H1 (cell line): ENCODE data around the gene FOXM1. TPM values are rescaled to one million over a fixed set of nuclear protein-coding genes. Genes with fewer than 3 reads are reported as not detected.

ENCODE experiments used
- CEBPB ChIP-seq: IDR thresholded peaks from 2 replicates; pipeline ENCODE4 v1.6.1; 2012; ENCODE audit warnings: low read depth, low read length
- CHD7 ChIP-seq: fragments of 300-600 bp; sonication (generic); IDR thresholded peaks from 2 replicates; pipeline ENCODE4 v1.7.1; 2012; ENCODE audit warnings: low read length, moderate library complexity, mild to moderate bottlenecking, inconsistent platforms; ENCODE audit not compliant: insufficient replicate concordance
- HDAC2 ChIP-seq, 2 experiments: fragments of 300-600 bp in 1 of 2; sonication (generic) in 1 of 2; IDR thresholded peaks; 2 replicates each; pipeline ENCODE4 v1.6.1; 2011 to 2012; ENCODE audit warnings: low read depth in 2 of 2, low read length in 2 of 2, mild to moderate bottlenecking in 2 of 2, moderate library complexity in 2 of 2, borderline replicate concordance in 1 of 2, inconsistent platforms in 1 of 2
- MAX ChIP-seq: IDR thresholded peaks from 2 replicates; pipeline ENCODE4 v1.6.1; 2012; ENCODE audit warnings: inconsistent platforms
- POLR2A ChIP-seq, 2 experiments: IDR thresholded peaks; 1 replicate in 1 of 2; 2 replicates in 1 of 2; pipeline ENCODE4 v1.6.1; 2011; ENCODE audit warnings: low read depth in 2 of 2, low read length in 2 of 2, mild to moderate bottlenecking in 2 of 2; ENCODE audit errors: control extremely low read depth in 1 of 2
- RXRA ChIP-seq: IDR thresholded peaks from 2 replicates; pipeline ENCODE4 v1.6.1; 2011; ENCODE audit warnings: low read depth, mild to moderate bottlenecking, low read length, moderate library complexity; ENCODE audit not compliant: insufficient read depth
- SP1 ChIP-seq: IDR thresholded peaks from 2 replicates; pipeline ENCODE4 v1.6.1; 2011; ENCODE audit warnings: low read depth, low read length
- polyA plus RNA-seq, 7 experiments: library from polyadenylated mRNA; depleted of rRNA in 3 of 7; stranded (reverse) in 5 of 7; unstranded in 2 of 7; fragments of >200 nt in 5 of 7; fragments of 200-250 nt in 2 of 7; gene quantifications; 1 replicate in 5 of 7; 2 replicates in 1 of 7; 4 replicates in 1 of 7; pipeline versions ENCODE4 v1.2.1 to v1.2.3, GENCODE V29; 2011 to 2013; ENCODE audit warnings: missing spikeins in 2 of 7, mixed read lengths in 2 of 7
- total RNA-seq: library from RNA; stranded (reverse); fragmentation: NEBNext Ultra II Directional; extraction: Animal tissue kit (Norgen Biotek cat#: 25700); gene quantifications from 2 replicates; pipeline ENCODE4 v1.2.1, GENCODE V29; 2021

Gene FOXM1
- total and polyA plus RNA-seq, 2 of the 8 experiments (the other 6 are each of a cell fraction or from before 2014, with no cell fraction given): 58.1 to 121 TPM

- TF ChIP-seq CHD7 (no peak), POLR2A (IDR thresholded peaks at IDR 0.05; ENCODE audit: control extremely low read depth in 1 of 2, low read depth in 2 of 2, low read length in 2 of 2) (no peak), MAX (no peak), CEBPB (no peak), SP1 (no peak), HDAC2 (IDR thresholded peaks at IDR 0.05; ENCODE audit: borderline replicate concordance in 1 of 2, low read depth in 2 of 2, low read length in 2 of 2) (no peak), RXRA (no peak)
- TF ChIP-seq, all 59 proteins: peak for 0
Measured at GRCh38 chr12:2892246-2892645, 15.3 kb upstream of the FOXM1 start (continued).
